ENCODE data around the gene SERPINF2. TPM values are rescaled to one million over a fixed set of nuclear protein-coding genes. Genes with fewer than 3 reads are reported as not detected.
"Not testable (repeated sequence)": the region's sequence is repeated elsewhere in the genome, so short reads cannot be mapped to it uniquely, and the experiment has no call there.

Gene SERPINF2
- polyA plus RNA-seq, 4 donors: 5.8 to 106 (median 79.7) TPM

DNA sequence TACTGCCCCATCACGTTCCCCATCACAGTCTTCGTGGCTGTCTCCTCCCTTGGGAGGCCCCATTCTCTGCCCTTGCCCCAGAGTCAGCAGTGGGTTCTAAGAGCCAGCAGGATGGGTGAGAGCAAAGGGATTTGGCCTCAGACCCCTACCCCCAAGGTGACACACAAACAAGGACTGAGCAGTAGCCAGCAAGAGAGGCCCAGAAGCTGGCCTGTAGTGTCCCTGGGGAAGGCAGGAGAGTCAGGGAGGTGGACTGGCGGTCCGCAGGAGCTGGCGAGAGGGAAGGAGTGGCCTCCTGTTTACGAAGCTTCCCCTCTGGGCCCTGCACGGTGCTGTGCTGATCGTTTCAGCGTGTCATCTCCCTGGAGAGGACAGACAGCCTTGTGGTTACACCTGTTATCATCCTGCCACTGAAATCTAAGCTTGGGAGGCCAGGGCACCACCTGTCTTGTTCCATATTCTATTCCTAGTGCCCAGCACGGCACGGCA is 9.8 kb upstream of the SERPINF2 start:
- DNase-seq (ENCODE audit: low read depth in 4 of 4, low spot score in 3 of 4): no peak

DNA sequence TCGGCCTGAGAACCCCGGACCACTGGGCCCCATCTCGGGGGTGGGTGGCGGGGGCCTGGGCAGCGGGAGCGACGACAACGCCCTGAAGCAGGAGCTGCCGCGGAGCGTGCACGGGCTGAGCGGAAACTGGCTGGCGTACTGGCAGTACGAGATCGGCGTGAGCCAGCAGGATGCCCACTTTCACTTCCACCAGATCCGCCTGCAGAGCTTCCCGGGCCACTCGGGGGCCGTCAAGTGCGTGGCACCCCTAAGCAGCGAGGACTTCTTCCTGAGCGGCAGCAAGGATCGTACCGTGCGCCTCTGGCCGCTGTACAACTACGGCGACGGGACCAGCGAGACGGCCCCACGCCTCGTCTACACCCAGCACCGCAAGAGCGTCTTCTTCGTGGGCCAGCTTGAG is 8.9 kb upstream of the SERPINF2 start:
- no peak for DNase-seq (ENCODE audit: low read depth in 4 of 4, low spot score in 3 of 4)

DNA sequence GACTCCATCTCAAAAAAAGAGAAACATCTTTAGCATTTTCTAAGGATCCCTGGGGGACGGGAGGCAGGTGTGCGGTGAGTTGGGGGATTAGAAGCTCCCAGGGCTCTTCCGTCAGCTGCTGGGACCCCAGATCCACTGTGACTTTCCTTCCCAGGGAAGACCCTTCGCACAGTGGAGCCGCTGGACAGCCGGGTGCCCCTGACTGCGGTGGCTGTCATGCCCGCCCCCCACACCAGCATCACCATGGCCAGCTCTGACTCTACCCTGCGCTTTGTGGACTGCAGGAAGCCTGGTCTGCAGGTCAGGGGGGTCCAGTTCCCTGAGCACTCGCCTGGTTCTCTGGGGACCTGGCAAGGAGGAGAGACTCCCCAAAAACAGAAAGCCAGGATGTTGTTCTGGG is 7.3 kb upstream of the SERPINF2 start:
- no peak for DNase-seq (ENCODE audit: low read depth in 4 of 4, low spot score in 3 of 4)

DNA sequence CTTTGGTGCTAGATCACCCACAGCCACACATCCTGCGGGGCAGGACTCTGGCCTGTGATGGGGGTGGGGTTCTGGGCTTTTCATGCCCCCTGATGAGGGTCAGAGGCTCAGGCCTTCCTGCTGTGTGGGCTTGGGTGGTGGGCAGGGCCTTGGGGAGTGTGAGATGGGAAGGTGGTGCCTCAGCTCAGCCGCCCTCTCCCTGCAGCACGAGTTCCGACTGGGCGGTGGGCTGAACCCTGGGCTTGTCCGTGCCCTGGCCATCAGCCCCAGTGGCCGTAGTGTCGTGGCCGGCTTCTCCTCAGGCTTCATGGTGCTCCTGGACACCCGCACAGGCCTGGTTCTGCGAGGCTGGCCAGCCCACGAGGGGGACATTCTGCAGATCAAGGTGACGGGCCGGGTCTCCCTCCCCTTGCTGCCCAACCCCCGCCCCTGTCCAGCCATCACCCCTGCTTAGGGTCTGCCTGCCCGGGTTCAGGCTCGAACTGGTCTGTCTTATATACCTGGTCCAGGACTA is 6.8 kb upstream of the SERPINF2 start:
- DNase-seq (ENCODE audit: low read depth in 4 of 4, low spot score in 3 of 4): no peak

DNA sequence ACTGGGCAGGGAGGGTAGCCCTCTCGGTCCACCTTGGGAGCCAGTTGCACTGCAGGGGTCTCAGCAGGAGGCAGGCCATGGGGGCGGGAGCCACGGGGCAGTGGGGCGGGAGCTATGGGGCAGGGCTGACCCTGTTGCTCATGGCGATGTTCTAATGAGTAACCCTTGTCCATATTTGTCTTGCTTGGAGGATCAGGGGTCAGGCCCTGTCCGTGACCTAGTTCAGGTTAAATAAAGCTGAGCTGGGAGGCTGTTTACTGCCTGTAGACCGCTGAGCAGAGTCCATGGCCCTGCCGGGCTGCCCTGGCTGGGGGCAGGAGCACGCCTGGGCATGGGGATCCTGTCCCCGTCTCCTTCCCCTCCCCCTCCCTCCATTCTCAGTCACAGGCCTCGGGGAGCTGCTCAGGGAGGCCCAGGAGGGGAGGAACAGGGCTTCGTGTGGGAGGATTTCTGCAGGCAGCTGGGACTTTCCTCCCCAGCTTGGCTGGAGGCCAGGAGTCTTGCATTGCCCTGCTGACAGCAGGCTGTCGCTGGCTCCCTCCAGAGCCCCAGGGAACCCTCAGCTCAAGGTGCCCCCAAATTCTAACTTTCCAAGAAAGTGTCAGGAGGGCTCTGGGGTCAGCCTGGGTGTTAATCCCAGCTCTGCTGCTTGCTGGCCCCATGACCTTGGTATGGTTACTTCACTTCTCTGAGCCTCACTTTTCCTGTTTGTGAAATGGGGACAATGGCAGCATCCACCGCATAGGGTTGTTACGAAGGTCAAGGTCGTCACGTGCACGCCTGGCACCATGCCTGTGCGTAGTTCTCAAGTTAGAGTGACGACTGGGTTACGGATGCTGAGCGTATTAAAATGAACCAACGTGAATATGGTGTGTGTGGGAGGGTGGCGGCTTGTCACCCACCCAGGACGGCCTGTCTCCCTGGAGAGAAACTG is 6.1 kb upstream of the SERPINF2 start:
- DNase-seq (ENCODE audit: low read depth in 4 of 4, low spot score in 3 of 4): no peak

DNA sequence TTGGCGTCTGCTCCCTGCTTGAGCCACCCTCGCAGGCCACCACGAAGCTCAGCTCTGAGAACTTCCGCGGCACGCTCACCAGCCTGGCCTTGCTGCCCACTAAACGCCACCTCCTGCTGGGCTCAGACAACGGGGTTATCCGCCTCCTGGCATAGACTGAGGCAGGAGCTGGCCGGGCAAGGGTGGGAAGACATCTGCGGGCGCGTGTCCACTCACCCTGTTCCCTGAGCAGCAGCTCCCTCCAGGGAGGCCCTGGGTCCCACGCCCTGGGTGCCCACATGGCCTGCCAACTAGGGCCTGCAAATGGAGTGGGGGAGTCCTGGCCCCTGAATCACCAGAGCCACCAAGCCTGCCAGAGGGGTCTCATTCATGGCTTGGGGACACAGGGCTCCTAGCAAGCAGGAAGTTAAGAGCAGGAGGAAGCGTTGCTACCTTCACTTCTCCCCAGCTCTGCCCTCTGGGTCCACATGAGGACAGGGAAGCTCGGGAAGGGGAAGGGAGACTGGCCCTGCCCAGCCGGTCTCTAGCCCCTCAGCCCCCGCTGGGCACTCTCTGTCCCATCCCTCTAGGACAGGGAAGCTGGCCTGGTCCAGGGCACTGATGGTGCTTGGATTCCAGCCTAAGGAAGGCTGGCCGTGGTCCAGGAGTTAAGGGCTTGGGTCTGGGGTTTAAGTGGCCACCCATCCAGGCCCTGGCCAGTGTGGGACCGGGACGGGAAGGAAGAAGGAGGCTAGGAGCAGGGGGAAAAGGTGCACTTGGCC is 5.0 kb upstream of the SERPINF2 start:
- DNase-seq (ENCODE audit: low read depth in 4 of 4, low spot score in 3 of 4): no peak

DNA sequence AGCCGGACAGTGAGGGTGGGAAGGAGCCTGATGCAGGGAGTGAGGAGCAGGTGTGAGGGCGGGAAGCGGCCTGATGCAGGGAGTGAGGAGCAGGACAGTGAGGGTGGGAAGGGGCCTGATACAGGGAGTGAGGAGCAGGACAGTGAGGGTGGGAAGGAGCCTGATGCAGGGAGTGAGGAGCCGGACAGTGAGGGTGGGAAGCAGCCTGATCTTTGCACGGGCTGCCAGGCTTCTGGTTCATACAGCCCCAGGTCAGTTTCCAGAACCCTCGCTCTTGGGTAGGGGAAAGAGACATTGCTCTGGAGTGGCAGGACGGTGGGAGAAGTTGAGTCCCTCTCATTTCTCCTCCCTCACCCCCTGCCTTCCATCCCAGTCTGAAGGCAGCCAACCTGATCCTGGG is 772 bp upstream of the SERPINF2 start:
- not testable (repeated sequence) for DNase-seq (ENCODE audit: low read depth in 4 of 4, low spot score in 3 of 4)

DNA sequence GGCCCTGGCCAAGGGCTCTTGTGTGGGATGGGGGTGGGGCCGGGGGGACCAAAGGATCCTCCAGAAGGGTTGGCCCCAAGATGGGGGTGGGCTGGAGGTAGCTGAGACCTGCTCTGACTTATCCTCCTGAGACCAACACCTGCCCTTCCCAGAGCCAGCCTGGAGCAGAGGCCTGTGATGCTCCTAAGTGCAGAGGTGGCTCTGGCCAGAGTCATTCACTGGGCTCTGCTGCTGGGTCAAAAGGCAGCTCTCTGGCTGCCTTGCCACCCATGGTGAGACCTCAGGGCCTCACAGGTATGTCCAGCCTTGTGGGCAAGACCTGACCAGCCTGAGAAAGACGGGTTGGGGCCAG is 393 bp downstream of the SERPINF2 start:
- no peak for DNase-seq (ENCODE audit: low read depth in 4 of 4, low spot score in 3 of 4)

DNA sequence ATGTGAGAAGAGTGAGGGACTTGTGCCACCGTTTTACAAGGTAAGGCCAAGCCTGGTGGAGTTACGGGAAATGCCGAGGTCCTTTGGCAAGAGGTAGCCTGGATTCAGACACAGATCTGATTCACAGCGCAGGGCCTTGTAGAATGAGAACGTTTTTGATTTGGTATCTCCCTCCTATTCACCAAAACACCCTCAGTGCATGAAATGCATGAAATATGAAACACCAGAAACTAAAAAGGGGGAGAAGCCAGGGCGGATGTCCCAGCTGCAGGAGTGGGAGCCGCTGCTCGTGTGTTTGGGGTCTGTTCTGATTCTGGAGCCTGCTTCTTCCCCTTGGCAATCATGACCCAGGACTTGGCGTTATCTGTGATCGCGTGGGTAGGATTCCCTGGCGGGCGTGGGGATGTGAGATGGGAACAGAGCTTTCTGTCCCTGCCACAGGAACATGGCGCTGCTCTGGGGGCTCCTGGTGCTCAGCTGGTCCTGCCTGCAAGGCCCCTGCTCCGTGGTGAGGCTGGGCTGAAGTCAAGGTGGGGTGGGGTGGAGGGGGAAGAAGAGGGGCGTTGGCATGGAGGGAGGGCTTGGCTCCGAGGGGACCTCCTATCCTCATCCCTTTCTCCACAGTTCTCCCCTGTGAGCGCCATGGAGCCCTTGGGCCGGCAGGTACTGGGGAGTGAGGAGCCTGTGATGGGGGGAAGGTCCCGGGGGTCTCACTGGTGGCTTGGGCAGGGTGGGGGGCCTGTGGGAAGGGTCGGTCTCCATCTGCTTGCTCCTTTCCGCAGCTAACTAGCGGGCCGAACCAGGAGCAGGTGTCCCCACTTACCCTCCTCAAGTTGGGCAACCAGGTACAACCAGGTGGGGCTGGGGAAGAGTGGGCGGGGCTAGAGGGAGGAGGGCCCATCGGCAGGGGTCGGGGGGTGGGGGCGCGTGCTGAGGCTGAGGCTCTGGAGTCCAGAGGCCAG is 2.2 kb downstream of the SERPINF2 start:
- no peak for DNase-seq (ENCODE audit: low read depth in 4 of 4, low spot score in 3 of 4)

DNA sequence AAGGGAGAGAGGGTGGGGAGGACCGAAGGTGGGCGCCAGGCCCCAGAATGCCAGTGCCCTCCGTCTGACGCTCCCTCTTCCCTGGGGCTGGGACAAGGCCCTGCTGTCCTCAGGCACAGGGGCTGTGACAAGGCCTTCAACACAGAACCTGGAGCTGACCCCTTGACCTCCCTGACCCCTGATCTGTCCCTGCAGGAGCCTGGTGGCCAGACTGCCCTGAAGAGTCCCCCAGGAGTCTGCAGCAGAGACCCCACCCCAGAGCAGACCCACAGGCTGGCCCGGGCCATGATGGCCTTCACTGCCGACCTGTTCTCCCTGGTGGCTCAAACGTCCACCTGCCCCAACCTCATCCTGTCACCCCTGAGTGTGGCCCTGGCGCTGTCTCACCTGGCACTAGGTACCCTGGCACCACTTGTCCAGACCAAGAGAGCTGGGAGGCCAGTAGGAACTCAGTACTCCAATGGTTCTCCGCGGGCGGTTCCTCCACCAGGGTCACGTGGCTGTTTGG is 2.9 kb downstream of the SERPINF2 start:
- no peak for DNase-seq (ENCODE audit: low read depth in 4 of 4, low spot score in 3 of 4)

DNA sequence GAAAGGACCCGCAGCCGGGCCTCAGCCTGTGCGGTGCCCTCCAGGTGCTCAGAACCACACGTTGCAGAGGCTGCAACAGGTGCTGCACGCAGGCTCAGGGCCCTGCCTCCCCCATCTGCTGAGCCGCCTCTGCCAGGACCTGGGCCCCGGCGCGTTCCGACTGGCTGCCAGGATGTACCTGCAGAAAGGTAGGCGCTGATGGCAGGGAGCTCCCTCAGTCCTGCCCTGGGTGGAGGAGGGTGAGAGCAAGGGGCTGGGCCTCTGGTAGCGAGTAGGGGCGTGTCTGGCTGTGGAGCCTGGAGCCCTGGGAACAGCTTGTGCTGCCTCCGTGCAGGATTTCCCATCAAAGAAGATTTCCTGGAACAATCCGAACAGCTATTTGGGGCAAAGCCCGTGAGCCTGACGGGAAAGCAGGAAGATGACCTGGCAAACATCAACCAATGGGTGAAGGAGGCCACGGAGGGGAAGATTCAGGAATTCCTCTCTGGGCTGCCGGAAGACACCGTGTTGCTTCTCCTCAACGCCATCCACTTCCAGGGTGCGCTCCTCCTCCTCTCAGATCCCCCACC is 4.4 kb downstream of the SERPINF2 start:
- no peak for DNase-seq (ENCODE audit: low read depth in 4 of 4, low spot score in 3 of 4)

DNA sequence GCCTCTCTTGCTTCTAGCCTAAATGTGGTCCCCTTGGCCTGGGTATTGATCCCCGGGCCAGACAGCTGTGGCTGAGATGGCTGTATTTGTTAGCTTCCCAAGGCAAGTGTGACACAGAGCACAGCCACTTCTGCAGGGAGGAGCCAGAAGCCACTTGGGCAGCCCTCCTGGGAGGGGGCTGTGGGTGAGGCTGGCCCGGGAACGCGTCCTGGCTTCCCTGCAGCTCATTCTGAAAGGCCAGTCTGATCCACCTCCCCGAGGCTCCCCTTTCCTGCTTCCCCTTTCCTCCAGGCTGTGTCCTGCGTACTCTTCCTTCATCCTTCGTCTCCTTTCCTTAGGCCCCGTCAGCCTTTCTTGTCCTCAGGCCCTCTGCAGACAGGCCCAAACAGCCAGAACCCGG is 8.0 kb downstream of the SERPINF2 start:
- no peak for DNase-seq (ENCODE audit: low read depth in 4 of 4, low spot score in 3 of 4)

DNA sequence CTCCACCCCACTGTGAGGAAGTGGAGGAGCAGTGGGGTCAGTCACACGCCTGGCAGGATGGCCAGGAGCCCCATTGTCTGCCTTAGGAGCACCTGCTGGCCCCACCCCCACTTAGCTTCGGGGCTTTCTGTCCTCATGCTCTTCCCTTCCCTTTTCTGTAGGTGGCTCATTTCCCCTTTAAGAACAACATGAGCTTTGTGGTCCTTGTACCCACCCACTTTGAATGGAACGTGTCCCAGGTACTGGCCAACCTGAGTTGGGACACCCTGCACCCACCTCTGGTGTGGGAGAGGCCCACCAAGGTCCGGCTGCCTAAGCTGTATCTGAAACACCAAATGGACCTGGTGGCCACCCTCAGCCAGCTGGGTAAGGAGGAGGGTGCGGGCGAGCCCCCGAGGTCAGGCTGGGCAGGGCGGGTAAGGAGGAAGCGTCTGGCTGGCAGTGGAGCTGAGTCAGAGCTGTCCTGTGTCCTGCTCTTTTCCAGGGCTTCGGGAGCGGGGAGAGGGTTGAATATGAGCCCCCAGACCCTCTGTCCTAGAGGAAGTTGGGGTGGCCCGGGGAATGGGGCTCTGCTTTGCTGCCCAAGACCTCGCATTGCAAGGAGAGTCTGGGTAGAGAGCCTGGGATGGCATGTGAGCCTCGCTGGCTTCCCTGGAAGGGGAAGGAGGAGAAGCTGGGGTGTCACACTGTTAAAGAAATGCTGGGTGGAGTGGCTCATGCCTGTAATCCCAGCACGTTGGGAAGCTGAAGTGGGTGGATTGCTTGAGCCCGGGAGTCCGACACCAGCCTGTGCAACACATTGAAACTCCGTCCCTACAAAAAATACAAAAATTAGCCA is 10.0 kb downstream of the SERPINF2 start:
- no peak for DNase-seq (ENCODE audit: low read depth in 4 of 4, low spot score in 3 of 4)

DNA sequence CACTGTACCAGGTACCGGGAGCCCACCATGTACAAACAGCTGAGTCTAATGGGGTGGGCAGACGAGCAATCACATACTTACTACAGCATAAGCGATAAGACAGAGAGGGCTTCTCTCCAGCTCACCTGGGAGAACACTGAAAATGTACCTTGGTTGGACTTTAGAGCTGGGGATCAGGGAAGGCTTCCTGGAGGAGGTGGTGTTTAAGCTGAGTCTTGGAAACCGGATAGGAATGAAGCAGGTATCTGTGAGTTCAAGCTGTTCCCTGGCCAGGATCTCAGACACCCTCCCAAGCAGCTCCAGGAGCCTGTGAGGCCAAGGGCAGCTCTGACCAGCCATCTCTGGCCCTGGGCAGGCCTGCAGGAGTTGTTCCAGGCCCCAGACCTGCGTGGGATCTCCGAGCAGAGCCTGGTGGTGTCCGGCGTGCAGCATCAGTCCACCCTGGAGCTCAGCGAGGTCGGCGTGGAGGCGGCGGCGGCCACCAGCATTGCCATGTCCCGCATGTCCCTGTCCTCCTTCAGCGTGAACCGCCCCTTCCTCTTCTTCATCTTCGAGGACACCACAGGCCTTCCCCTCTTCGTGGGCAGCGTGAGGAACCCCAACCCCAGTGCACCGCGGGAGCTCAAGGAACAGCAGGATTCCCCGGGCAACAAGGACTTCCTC is 11.2 kb downstream of the SERPINF2 start:
- DNase-seq (ENCODE audit: low read depth in 4 of 4, low spot score in 3 of 4): no peak

DNA sequence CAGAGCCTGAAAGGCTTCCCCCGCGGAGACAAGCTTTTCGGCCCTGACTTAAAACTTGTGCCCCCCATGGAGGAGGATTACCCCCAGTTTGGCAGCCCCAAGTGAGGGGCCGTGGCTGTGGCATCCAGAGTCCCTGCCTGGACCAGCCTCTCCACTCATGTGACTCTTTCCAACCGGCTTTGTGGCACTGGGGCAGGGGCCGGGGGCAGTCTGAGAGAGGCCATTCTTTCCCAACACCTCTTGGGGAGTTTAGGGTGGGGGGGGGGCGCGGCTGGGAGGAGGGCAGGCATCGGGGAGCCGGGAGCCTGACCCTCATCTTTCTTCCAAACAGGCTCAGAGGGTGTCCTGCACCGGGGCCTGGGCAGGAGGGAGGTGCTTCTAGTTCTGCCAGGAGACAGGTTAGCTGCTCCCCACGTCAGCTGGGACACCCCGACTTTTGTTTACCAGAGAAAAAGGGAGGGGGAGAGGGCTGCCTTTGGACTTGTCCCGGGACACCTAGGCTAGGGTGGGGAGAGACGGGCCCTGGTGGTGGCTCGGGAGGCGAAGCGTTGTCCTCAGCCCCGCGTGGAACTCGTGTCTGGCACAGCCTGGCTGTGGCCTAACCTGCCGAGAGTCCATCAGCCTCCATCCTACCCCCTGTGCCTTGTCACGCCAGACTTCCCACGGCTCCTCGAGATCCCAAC is 11.9 kb downstream of the SERPINF2 start:
- DNase-seq (ENCODE audit: low read depth in 4 of 4, low spot score in 3 of 4): no peak

DNA sequence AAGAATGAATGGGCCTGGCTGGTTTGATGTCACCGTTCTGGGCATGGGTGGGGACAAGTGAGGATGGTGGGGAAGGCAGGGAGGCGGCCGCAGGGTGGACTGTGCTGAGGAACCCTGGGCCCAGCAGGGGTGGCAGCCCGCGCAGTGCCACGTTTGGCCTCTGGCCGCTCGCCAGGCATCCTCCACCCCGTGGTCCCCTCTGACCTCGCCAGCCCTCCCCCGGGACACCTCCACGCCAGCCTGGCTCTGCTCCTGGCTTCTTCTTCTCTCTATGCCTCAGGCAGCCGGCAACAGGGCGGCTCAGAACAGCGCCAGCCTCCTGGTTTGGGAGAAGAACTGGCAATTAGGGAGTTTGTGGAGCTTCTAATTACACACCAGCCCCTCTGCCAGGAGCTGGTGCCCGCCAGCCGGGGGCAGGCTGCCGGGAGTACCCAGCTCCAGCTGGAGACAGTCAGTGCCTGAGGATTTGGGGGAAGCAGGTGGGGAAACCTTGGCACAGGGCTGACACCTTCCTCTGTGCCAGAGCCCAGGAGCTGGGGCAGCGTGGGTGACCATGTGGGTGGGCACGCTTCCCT is 12.7 kb downstream of the SERPINF2 start:
- DNase-seq (ENCODE audit: low read depth in 4 of 4, low spot score in 3 of 4): no peak

DNA sequence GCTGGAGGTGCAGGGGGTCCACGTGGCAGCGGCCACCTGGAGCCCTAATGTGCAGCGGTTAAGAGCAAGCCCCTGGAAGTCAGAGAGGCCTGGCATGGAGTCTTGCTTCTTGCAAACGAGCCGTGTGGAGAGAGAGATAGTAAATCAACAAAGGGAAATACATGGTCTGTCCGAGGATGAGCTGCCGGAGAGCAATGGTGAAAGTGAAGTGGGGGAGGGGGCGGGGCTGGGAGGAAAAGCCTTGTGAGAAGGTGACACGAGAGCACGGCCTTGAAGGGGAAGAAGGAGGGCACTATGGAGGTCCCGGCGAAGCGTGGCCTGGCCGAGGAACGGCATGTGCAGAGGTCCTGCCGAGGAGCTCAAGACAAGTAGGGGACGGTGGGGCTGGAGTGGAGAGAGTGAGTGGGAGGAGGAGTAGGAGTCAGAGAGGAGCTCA is 13.2 kb downstream of the SERPINF2 start:
- DNase-seq (ENCODE audit: low read depth in 4 of 4, low spot score in 3 of 4): no peak

Measured in left renal pelvis (tissue), 4 donors.